A549 (cell line): ENCODE measurements around the gene CRYBA1. TPM values are rescaled to one million over a fixed set of nuclear protein-coding genes. Genes with fewer than 3 reads are reported as not detected.

Source experiments
- ATAC-seq, 2 experiments: fragments of 200-7000 bp in 1 of 2; fragments of >200 bp in 1 of 2; cut with Nextera tagmentation in 1 of 2; cut with Tn5 transposase in 1 of 2; 3 replicates each; pipeline versions ENCODE4 v1.8.0 to v1.9.1; 2018 to 2020; ENCODE audit warnings: mild to moderate bottlenecking in 1 of 2, moderate library complexity in 1 of 2
- CTCF ChIA-PET: fragments of 300-600 bp; sonication (Branson Sonifier 250); formaldehyde crosslinking; extraction: SDS; loops from one replicate; lab custom pipeline; 2021; ENCODE audit warnings: antibody characterized with exemption, inconsistent platforms; lab: Yijun Ruan, JAX
- POLR2A ChIA-PET: fragments of 350-600 bp; formaldehyde crosslinking; extraction: SDS; loops from one replicate; lab custom pipeline; 2021; ENCODE audit warnings: antibody characterized with exemption, inconsistent platforms; lab: Yijun Ruan, JAX
- DNase-seq, 2 experiments: peaks; one replicate each; pipeline versions ENCODE4 v3.0.0 to v3.0.0-alpha.2; 2011 to 2016; ENCODE audit warnings: low read depth in 1 of 2, low spot score in 1 of 2
- FAIRE-seq: peaks from 2 replicates; lab custom pipeline; 2011; peaks lifted over from hg19 to GRCh38; lab: Jason Lieb, UNC
- H3K27ac ChIP-seq, 2 experiments: fragments of >200 bp; sonication (Bioruptor Twin); formaldehyde crosslinking; 3 replicates each; pipeline ENCODE4 v1.5.1; 2016 to 2017
- H3K4me1 ChIP-seq: fragments of >200 bp; sonication (Bioruptor Twin); formaldehyde crosslinking; 3 replicates; pipeline ENCODE4 v1.6.1; 2016
- H3K4me2 ChIP-seq: fragments of >200 bp; sonication (Bioruptor Twin); formaldehyde crosslinking; 3 replicates; pipeline ENCODE4 v1.6.1; 2016
- H3K4me3 ChIP-seq: fragments of >200 bp; sonication (Bioruptor Twin); formaldehyde crosslinking; 3 replicates; pipeline ENCODE4 v1.5.1; 2016
- H3K9me3 ChIP-seq: fragments of >200 bp; sonication (Bioruptor Twin); formaldehyde crosslinking; 3 replicates; pipeline ENCODE4 v1.6.1; 2016
- CEBPB ChIP-seq, 2 experiments: fragments of >200 bp in 1 of 2; sonication (Bioruptor Twin) in 1 of 2; formaldehyde crosslinking in 1 of 2; IDR thresholded peaks; 2 replicates each; pipeline ENCODE4 v1.6.1; 2012 to 2016
- CHD4 ChIP-seq: fragments of 200-600 bp; sonication (generic); IDR thresholded peaks from 2 replicates; pipeline ENCODE4 v1.6.1; 2016; ENCODE audit warnings: antibody characterized with exemption, mild to moderate bottlenecking, borderline replicate concordance
- E2F6 ChIP-seq: IDR thresholded peaks from 2 replicates; pipeline ENCODE4 v1.6.1; 2012; ENCODE audit warnings: low read depth, borderline replicate concordance
- EHF ChIP-seq: fragments of 250-450 bp; sonication (Bioruptor Pico); IDR thresholded peaks from 2 replicates; pipeline ENCODE4 v1.5.0; 2020; ENCODE audit warnings: mild to moderate bottlenecking
- EP300 ChIP-seq, 2 experiments: fragments of >200 bp; sonication (Bioruptor Twin); formaldehyde crosslinking; IDR thresholded peaks; 2 replicates in 1 of 2; 3 replicates in 1 of 2; pipeline ENCODE4 v1.6.1; 2016 to 2017
- FOSB ChIP-seq: fragments of 250-450 bp; sonication (Bioruptor Pico); IDR thresholded peaks from 2 replicates; pipeline ENCODE4 v1.5.0; 2020; ENCODE audit warnings: mild to moderate bottlenecking, moderate library complexity
- FOSL2 ChIP-seq, 2 experiments: fragments of 450-650 bp in 1 of 2; fragments of >200 bp in 1 of 2; sonication (Bioruptor Twin) in 1 of 2; formaldehyde crosslinking; IDR thresholded peaks; 2 replicates each; pipeline versions ENCODE4 v1.5.0 to v1.6.1; 2016 to 2020; ENCODE audit warnings: mild to moderate bottlenecking in 1 of 2, moderate library complexity in 1 of 2
- FOXS1 ChIP-seq: fragments of 250-450 bp; sonication (Bioruptor Pico); IDR thresholded peaks from 2 replicates; pipeline ENCODE4 v1.5.0; 2020; ENCODE audit warnings: mild to moderate bottlenecking, moderate library complexity
- GATA3 ChIP-seq: IDR thresholded peaks from 2 replicates; pipeline ENCODE4 v1.6.1; 2012; ENCODE audit warnings: borderline replicate concordance
- HDAC2 ChIP-seq: fragments of 200-600 bp; sonication (generic); IDR thresholded peaks from 2 replicates; pipeline ENCODE4 v1.6.1; 2016
- HES2 ChIP-seq: fragments of >200 bp; sonication (Bioruptor Twin); formaldehyde crosslinking; IDR thresholded peaks from 2 replicates; pipeline ENCODE4 v1.6.1; 2016
- HOXB13 ChIP-seq: fragments of 250-450 bp; sonication (Bioruptor Pico); IDR thresholded peaks from 2 replicates; pipeline ENCODE4 v1.5.0; 2020; ENCODE audit warnings: low read depth, mild to moderate bottlenecking, moderate library complexity
- JUN ChIP-seq, 2 experiments: fragments of >200 bp; sonication (Bioruptor Twin); formaldehyde crosslinking; IDR thresholded peaks; 2 replicates in 1 of 2; 3 replicates in 1 of 2; pipeline ENCODE4 v1.6.1; 2016 to 2017
- KDM5A ChIP-seq: fragments of 200-600 bp; sonication (generic); IDR thresholded peaks from 2 replicates; pipeline ENCODE4 v1.6.1; 2016; ENCODE audit warnings: antibody characterized with exemption, mild to moderate bottlenecking
- MAFK ChIP-seq: fragments of 450-650 bp; IDR thresholded peaks from 2 replicates; pipeline ENCODE4 v1.6.1; 2014; ENCODE audit not compliant: partially characterized antibody
- NFE2L2 ChIP-seq: fragments of 150-350 bp; conservative IDR thresholded peaks from 2 replicates; pipeline ENCODE4 v1.6.1; 2014; ENCODE audit warnings: low read length
- NPAS2 ChIP-seq: fragments of 250-450 bp; sonication (Bioruptor Pico); IDR thresholded peaks from 2 replicates; pipeline ENCODE4 v1.8.0; 2022; ENCODE audit warnings: mild to moderate bottlenecking, moderate library complexity, borderline replicate concordance
- NR3C1 ChIP-seq: fragments of >200 bp; sonication (Bioruptor Twin); formaldehyde crosslinking; IDR thresholded peaks from 3 replicates; pipeline ENCODE4 v1.6.1; 2017
- PBX3 ChIP-seq: IDR thresholded peaks from 2 replicates; pipeline ENCODE4 v1.6.1; 2012
- POLR2A ChIP-seq: IDR thresholded peaks from 2 replicates; pipeline ENCODE4 v1.6.1; 2012; ENCODE audit warnings: mild to moderate bottlenecking, low read length
- RFX5 ChIP-seq: fragments of 450-650 bp; IDR thresholded peaks from 2 replicates; pipeline ENCODE4 v1.7.1; 2014; ENCODE audit warnings: antibody characterized with exemption, mild to moderate bottlenecking, moderate library complexity
- SREBF2 ChIP-seq: fragments of 450-650 bp; IDR thresholded peaks from 2 replicates; pipeline ENCODE4 v1.6.1; 2014; ENCODE audit warnings: mild to moderate bottlenecking, moderate library complexity
- TP53 ChIP-seq: fragments of 250-450 bp; sonication (Bioruptor Pico); IDR thresholded peaks from 2 replicates; pipeline ENCODE4 v1.5.0; 2021; ENCODE audit warnings: mild to moderate bottlenecking, moderate library complexity
- ZSCAN20 ChIP-seq: fragments of 250-450 bp; sonication (Bioruptor Pico); IDR thresholded peaks from 2 replicates; pipeline ENCODE4 v1.8.0; 2022; ENCODE audit warnings: mild to moderate bottlenecking, moderate library complexity
- WGBS: methylation state at CpG from one replicate; pipeline ENCODE4 v1.1.6; 2017; ENCODE audit errors: missing lambda C conversion rate; 5-methylcytosine and 5-hydroxymethylcytosine counted together
- polyA plus RNA-seq, 4 experiments: library from polyadenylated mRNA; depleted of rRNA in 3 of 4; stranded (reverse); fragments of >200 nt; fragmentation: RNase III in 1 of 4; extraction: RNeasy Plus Mini Kit Qiagen cat#74134 plus additional on column Dnase treatment in 1 of 4; gene quantifications; 2 replicates in 3 of 4; 3 replicates in 1 of 4; pipeline ENCODE4 v1.2.3, GENCODE V29; 2011 to 2017

Gene CRYBA1
- polyA plus RNA-seq, 2 of the 4 experiments (the other 2 are of a cell fraction): 0.10 to 0.12 TPM

GRCh38 chr17:29235904-29236303 lies 10.8 kb upstream of the CRYBA1 start:
- no peak for DNase-seq
- no peak for ATAC-seq
- Histone ChIP-seq H3K27ac (no peak overlapping the region), H3K4me1 (peaks cover 26% of the 10 kb centered on the region), H3K4me3 (no peak overlapping the region), H3K4me2 (no peak overlapping the region), H3K9me3 (no peaks in the 10 kb centered on the region)
- no peak for FAIRE-seq
- WGBS: 92% methylated on average over 3 of the region's 3 CpGs
- ChIA-PET POLR2A (no interaction called here), CTCF (interaction anchor here (0.8 to 7.3 kb wide), 5 partner anchors 10 to 88 kb away, joined by 3 to 56 read pairs (median 6); partner anchors contain the start of gene MYO18A)
- TF ChIP-seq ZSCAN20 (no peak), GATA3 (no peak), NPAS2 (CRISPR knock-in tag) (no peak), MAFK (peak; percentile 85)

GRCh38 chr17:29237476-29238132 lies 9.1 kb upstream of the CRYBA1 start:
- Histone ChIP-seq H3K4me1 (peaks cover 38% of the 10 kb centered on the region), H3K9me3 (no peaks in the 10 kb centered on the region), H3K4me3 (no peak overlapping the region), H3K27ac (peak overlapping the region; percentile 63 to 93), H3K4me2 (peak overlapping the region; percentile 31)
- DNase-seq (no peak), ATAC-seq (no peak)
- TF ChIP-seq CHD4 (no peak), EP300 (IDR thresholded peaks at IDR 0.05) (no peak), EHF (CRISPR knock-in tag) (no peak), HDAC2 (no peak), MAFK (peak; percentile 87), HOXB13 (CRISPR knock-in tag) (no peak), POLR2A (no peak), FOXS1 (CRISPR knock-in tag) (no peak), SREBF2 (no peak), NFE2L2 (peak; percentile 51; the same call in 1 of the 2 replicates), JUN (IDR thresholded peaks at IDR 0.05) (no peak), NPAS2 (CRISPR knock-in tag) (no peak), TP53 (no peak), NR3C1 (no peak), GATA3 (no peak), KDM5A (no peak), FOSL2 (IDR thresholded peaks at IDR 0.05) (no peak), FOSL2 (CRISPR knock-in tag; IDR thresholded peaks at IDR 0.05) (peak; percentile 37), PBX3 (no peak), CEBPB (IDR thresholded peaks at IDR 0.05) (peak; percentile 71; a peak in 3 of 4 replicates), FOSB (CRISPR knock-in tag) (no peak), RFX5 (no peak)
- TF ChIP-seq, all 56 proteins: peak for 4
- ChIA-PET POLR2A (interaction anchor here (1.1 kb wide), 1 partner anchor 56 kb away, joined by 5 read pairs; the partner anchor contains the start of gene NUFIP2), CTCF (interaction anchor here (0.7 to 7.8 kb wide), 10 partner anchors 11 to 90 kb away, joined by 3 to 76 read pairs (median 6); no protein-coding TSS in a partner anchor)
- FAIRE-seq: no peak
- 91% methylated on average over 3 of the region's 3 CpGs for WGBS

GRCh38 chr17:29238133-29238850 lies 8.4 kb upstream of the CRYBA1 start:
- Histone ChIP-seq H3K27ac (peak overlapping the region; percentile 63 to 93), H3K4me2 (peak overlapping the region; percentile 31), H3K4me3 (no peak overlapping the region), H3K9me3 (no peaks in the 10 kb centered on the region), H3K4me1 (peaks cover 39% of the 10 kb centered on the region)
- CTCF ChIA-PET: interaction anchor here (0.7 to 7.8 kb wide), 13 partner anchors 12 to 132 kb away, joined by 3 to 76 read pairs (median 6); partner anchors contain the start of gene MYO18A
- ATAC-seq (no peak), DNase-seq (no peak), FAIRE-seq (no peak)
- POLR2A ChIA-PET: interaction anchor here (1.1 kb wide), 1 partner anchor 56 kb away, joined by 5 read pairs; the partner anchor contains the start of gene NUFIP2
- TF ChIP-seq HES2 (no peak), E2F6 (no peak), CHD4 (no peak), TP53 (no peak), HOXB13 (CRISPR knock-in tag) (no peak)
- WGBS: 96% methylated on average over 8 of the region's 8 CpGs
